H9 (cell line): ENCODE data around the gene LAMP5. TPM values are rescaled to one million over a fixed set of nuclear protein-coding genes. Genes with fewer than 3 reads are reported as not detected.
A peak's percentile ranks its signal among the peaks of the same experiment; 100 is the strongest.

Source experiments
- DNase-seq: peaks from one replicate; pipeline ENCODE4 v3.0.0-alpha.2; 2017
- H2AFZ ChIP-seq: one replicate; pipeline ENCODE4 v1.6.1; 2013; ENCODE audit warnings: mild to moderate bottlenecking, low read length, control low read depth, moderate library complexity
- H2AK5ac ChIP-seq: 2 replicates; pipeline ENCODE4 v1.6.1; 2013; ENCODE audit warnings: low read length, control low read depth, mixed read lengths; ENCODE audit not compliant: insufficient read length
- H2BK120ac ChIP-seq: one replicate; pipeline ENCODE4 v1.6.1; 2013; ENCODE audit warnings: low read depth, mild to moderate bottlenecking, low read length, control low read depth, inconsistent platforms; ENCODE audit not compliant: poor library complexity, severe bottlenecking
- H2BK12ac ChIP-seq: 2 replicates; pipeline ENCODE4 v1.6.1; 2013; ENCODE audit warnings: low read length, control low read depth, mixed read lengths, low read depth; ENCODE audit not compliant: insufficient read length
- H2BK15ac ChIP-seq: 2 replicates; pipeline ENCODE4 v1.6.1; 2013; ENCODE audit warnings: low read depth, low read length, control low read depth
- H2BK20ac ChIP-seq: one replicate; pipeline ENCODE4 v1.6.1; 2013; ENCODE audit warnings: low read depth, mild to moderate bottlenecking, low read length, control low read depth, inconsistent platforms; ENCODE audit not compliant: poor library complexity, severe bottlenecking
- H2BK5ac ChIP-seq: 2 replicates; pipeline ENCODE4 v1.6.1; 2013; ENCODE audit warnings: low read length, control low read depth, mixed read lengths; ENCODE audit not compliant: insufficient read length
- H3K14ac ChIP-seq: 2 replicates; pipeline ENCODE4 v1.6.1; 2013; ENCODE audit warnings: low read length, control low read depth; ENCODE audit not compliant: insufficient read depth
- H3K18ac ChIP-seq: 2 replicates; pipeline ENCODE4 v1.6.1; 2013; ENCODE audit warnings: low read depth, mild to moderate bottlenecking, mixed read lengths, low read length, control low read depth; ENCODE audit not compliant: insufficient read length
- H3K23ac ChIP-seq: 2 replicates; pipeline ENCODE4 v1.6.1; 2013; ENCODE audit warnings: low read length, control low read depth, mixed read lengths, low read depth; ENCODE audit not compliant: insufficient read length
- H3K23me2 ChIP-seq: 2 replicates; pipeline ENCODE4 v1.6.1; 2013; ENCODE audit warnings: low read depth, mild to moderate bottlenecking, mixed read lengths, low read length, control low read depth; ENCODE audit not compliant: insufficient read length, poor library complexity, severe bottlenecking
- H3K27ac ChIP-seq: 2 replicates; pipeline ENCODE4 v1.5.1; 2013; ENCODE audit warnings: low read length, control low read depth, mixed read lengths, low read depth; ENCODE audit not compliant: insufficient read length
- H3K27me3 ChIP-seq: 2 replicates; pipeline ENCODE4 v1.6.1; 2013; ENCODE audit warnings: low read length, control low read depth, inconsistent platforms; ENCODE audit not compliant: insufficient read depth
- H3K4ac ChIP-seq: 2 replicates; pipeline ENCODE4 v1.6.1; 2013; ENCODE audit warnings: low read depth, mild to moderate bottlenecking, control low read depth, inconsistent platforms, low read length, moderate library complexity
- H3K4me1 ChIP-seq: 2 replicates; pipeline ENCODE4 v1.6.1; 2013; ENCODE audit warnings: low read length, control low read depth, inconsistent platforms; ENCODE audit not compliant: insufficient read depth
- H3K4me2 ChIP-seq: 2 replicates; pipeline ENCODE4 v1.6.1; 2013; ENCODE audit warnings: low read length, control low read depth, mixed read lengths; ENCODE audit not compliant: insufficient read length, insufficient read depth
- H3K56ac ChIP-seq: 2 replicates; pipeline ENCODE4 v1.6.1; 2013; ENCODE audit warnings: low read depth, mild to moderate bottlenecking, mixed read lengths, low read length, control low read depth; ENCODE audit not compliant: insufficient read length
- H3K79me1 ChIP-seq: 2 replicates; pipeline ENCODE4 v1.6.1; 2013; ENCODE audit warnings: low read depth, mild to moderate bottlenecking, moderate library complexity, low read length, control low read depth, inconsistent platforms; ENCODE audit not compliant: insufficient read depth, poor library complexity, severe bottlenecking
- H3K79me2 ChIP-seq: 2 replicates; pipeline ENCODE4 v1.6.1; 2013; ENCODE audit warnings: low read length, control low read depth, inconsistent platforms; ENCODE audit not compliant: insufficient read depth
- H3K9ac ChIP-seq: 2 replicates; pipeline ENCODE4 v1.6.1; 2013; ENCODE audit warnings: low read length, control low read depth, mixed read lengths; ENCODE audit not compliant: insufficient read length; ENCODE audit errors: extremely low read depth
- H3K9me3 ChIP-seq: one replicate; pipeline ENCODE4 v1.6.1; 2013; ENCODE audit warnings: low read depth, low read length, inconsistent platforms; ENCODE audit not compliant: control insufficient read depth
- H3T11ph ChIP-seq: one replicate; pipeline ENCODE4 v1.6.1; 2013; ENCODE audit warnings: mild to moderate bottlenecking, low read length, control low read depth, inconsistent platforms
- H4K20me1 ChIP-seq: one replicate; pipeline ENCODE4 v1.6.1; 2013; ENCODE audit not compliant: control insufficient read depth, insufficient read length, insufficient read depth
- H4K5ac ChIP-seq: 2 replicates; pipeline ENCODE4 v1.6.1; 2013; ENCODE audit warnings: low read depth, mild to moderate bottlenecking, mixed read lengths, low read length, control low read depth; ENCODE audit not compliant: insufficient read length
- H4K8ac ChIP-seq: replicated peaks from 2 replicates; pipeline ENCODE4 v1.6.1; 2013; ENCODE audit warnings: low read length, control low read depth, mixed read lengths, low read depth; ENCODE audit not compliant: insufficient read length
- H4K91ac ChIP-seq: 2 replicates; pipeline ENCODE4 v1.6.1; 2013; ENCODE audit warnings: low read depth, mild to moderate bottlenecking, moderate library complexity, mixed read lengths, low read length, control low read depth; ENCODE audit not compliant: insufficient read length
- H3K27ac Mint-ChIP-seq, 3 experiments: 2 replicates in 2 of 3; 3 replicates in 1 of 3; pipeline ENCODE4 v1.8.0; 2020 to 2021; ENCODE audit warnings: mixed read lengths in 3 of 3, mild to moderate bottlenecking in 1 of 3, moderate library complexity in 1 of 3
- H3K27me3 Mint-ChIP-seq: 2 replicates; pipeline ENCODE4 v1.8.0; 2021; ENCODE audit warnings: low read depth, mild to moderate bottlenecking, moderate library complexity, mixed read lengths
- H3K36me3 Mint-ChIP-seq, 3 experiments: 2 replicates in 2 of 3; 3 replicates in 1 of 3; pipeline ENCODE4 v1.8.0; 2020 to 2021; ENCODE audit warnings: low read depth in 3 of 3, mixed read lengths in 3 of 3; ENCODE audit not compliant: insufficient read depth in 1 of 3
- H3K4me1 Mint-ChIP-seq, 2 experiments: 2 replicates each; pipeline ENCODE4 v1.8.0; 2020; ENCODE audit warnings: mixed read lengths in 2 of 2
- H3K4me3 Mint-ChIP-seq, 2 experiments: 2 replicates in 1 of 2; 3 replicates in 1 of 2; pipeline ENCODE4 v1.8.0; 2020 to 2021; ENCODE audit warnings: mild to moderate bottlenecking in 2 of 2, mixed read lengths in 2 of 2, moderate library complexity in 1 of 2
- H3K9me3 Mint-ChIP-seq, 2 experiments: 2 replicates in 1 of 2; 3 replicates in 1 of 2; pipeline ENCODE4 v1.8.0; 2020; ENCODE audit warnings: mild to moderate bottlenecking in 2 of 2, mixed read lengths in 2 of 2, moderate library complexity in 1 of 2
- WGBS: extraction: QIAGEN DNeasy Blood & Tissue Kit; methylation state at CpG from one replicate; pipeline ENCODE4 v1.1.7; 2013; ENCODE audit warnings: missing lambda C conversion rate, low lambda C conversion rate, mixed read lengths; ENCODE audit not compliant: insufficient read length; ENCODE audit errors: extremely low coverage; 5-methylcytosine and 5-hydroxymethylcytosine counted together
- total RNA-seq: library from RNA; stranded (reverse); gene quantifications from 2 replicates; pipeline ENCODE4 v1.2.1, GENCODE V29; 2021
- TF ChIP-seq, protein P1 (sequence below): fragments of 200-600 bp; sonication (generic); conservative IDR thresholded peaks from 3 replicates; pipeline ENCODE4 v1.8.0; 2021; ENCODE audit warnings: antibody characterized with exemption, mild to moderate bottlenecking

Gene LAMP5
- total RNA-seq, 1 experiment from 2014 or later = 0.35 TPM

DNA sequence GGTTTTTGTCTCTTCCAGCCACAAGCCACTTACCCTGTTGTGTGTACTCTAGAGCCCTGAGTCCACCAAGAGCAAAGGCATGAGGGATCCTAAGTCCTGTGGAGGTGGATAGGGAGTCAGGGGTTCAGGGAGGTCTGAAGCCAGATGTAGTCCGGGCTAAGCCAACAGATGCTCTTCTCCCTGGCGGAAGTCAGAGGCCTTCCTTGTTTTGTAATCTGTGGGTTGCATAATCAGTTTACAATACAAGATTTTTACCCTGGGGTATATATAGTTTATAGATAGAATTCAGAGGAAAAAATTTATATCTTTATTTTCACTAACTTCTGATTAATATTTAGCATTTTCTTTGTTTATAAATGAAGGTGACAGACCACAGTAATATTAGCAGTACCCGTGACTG is 9.2 kb downstream of the LAMP5 start:
- Histone ChIP-seq H3K4me1 (peaks cover 6% of the 10 kb centered on the region), H3K18ac (no peak overlapping the region), H2BK15ac (peak overlapping the region; percentile 95; the same call in 1 of the 2 replicates), H3K23ac (no peak overlapping the region), H4K91ac (no peak overlapping the region), H2BK20ac (no peak overlapping the region), H3K27ac (no peak overlapping the region), H4K5ac (no peak overlapping the region), H2BK5ac (no peak overlapping the region), H3K9me3 (no peaks in the 10 kb centered on the region), H3K14ac (no peak overlapping the region), H4K20me1 (no peaks in the 10 kb centered on the region), H3K9ac (no peak overlapping the region), H3K27me3 (peaks cover 6% of the 10 kb centered on the region; the same call in 1 of the 2 replicates), H2AFZ (no peak overlapping the region), H3K56ac (no peak overlapping the region), H2AK5ac (no peak overlapping the region), H3K23me2 (no peaks in the 10 kb centered on the region), H3K4me2 (no peak overlapping the region), H3K79me2 (no peaks in the 10 kb centered on the region), H2BK120ac (no peak overlapping the region), H2BK12ac (no peak overlapping the region), H3T11ph (no peak overlapping the region), H3K4ac (no peak overlapping the region), H4K8ac (no peak overlapping the region), H3K79me1 (no peaks in the 10 kb centered on the region)
- WGBS = no CpG with 5 or more reads among the region's 3 CpGs
- TF ChIP-seq, protein P1, sequence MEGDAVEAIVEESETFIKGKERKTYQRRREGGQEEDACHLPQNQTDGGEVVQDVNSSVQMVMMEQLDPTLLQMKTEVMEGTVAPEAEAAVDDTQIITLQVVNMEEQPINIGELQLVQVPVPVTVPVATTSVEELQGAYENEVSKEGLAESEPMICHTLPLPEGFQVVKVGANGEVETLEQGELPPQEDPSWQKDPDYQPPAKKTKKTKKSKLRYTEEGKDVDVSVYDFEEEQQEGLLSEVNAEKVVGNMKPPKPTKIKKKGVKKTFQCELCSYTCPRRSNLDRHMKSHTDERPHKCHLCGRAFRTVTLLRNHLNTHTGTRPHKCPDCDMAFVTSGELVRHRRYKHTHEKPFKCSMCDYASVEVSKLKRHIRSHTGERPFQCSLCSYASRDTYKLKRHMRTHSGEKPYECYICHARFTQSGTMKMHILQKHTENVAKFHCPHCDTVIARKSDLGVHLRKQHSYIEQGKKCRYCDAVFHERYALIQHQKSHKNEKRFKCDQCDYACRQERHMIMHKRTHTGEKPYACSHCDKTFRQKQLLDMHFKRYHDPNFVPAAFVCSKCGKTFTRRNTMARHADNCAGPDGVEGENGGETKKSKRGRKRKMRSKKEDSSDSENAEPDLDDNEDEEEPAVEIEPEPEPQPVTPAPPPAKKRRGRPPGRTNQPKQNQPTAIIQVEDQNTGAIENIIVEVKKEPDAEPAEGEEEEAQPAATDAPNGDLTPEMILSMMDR = no peak
- no peaks in the 10 kb centered on the region for H3K36me3 Mint-ChIP-seq
- no peak overlapping the region for H3K4me3 Mint-ChIP-seq
- no peaks in the 10 kb centered on the region; a peak in 1 of 5 replicates for H3K9me3 Mint-ChIP-seq
- H3K27me3 Mint-ChIP-seq = peaks cover 48% of the 10 kb centered on the region
- H3K4me1 Mint-ChIP-seq = peaks cover 28 to 32% of the 10 kb centered on the region in 2 experiments
- no peak for DNase-seq
- H3K27ac Mint-ChIP-seq = no peak overlapping the region
